CD4-positive, alpha-beta T cell (primary cell): ENCODE results near the gene ARHGAP15. TPM values are rescaled to one million over a fixed set of nuclear protein-coding genes. Genes with fewer than 3 reads are reported as not detected.

Source experiments
- ATAC-seq: fragments of 200-7000 bp; cut with Tn5 transposase; one replicate; pipeline ENCODE4 v1.10.0; 2022; ENCODE audit warnings: mild to moderate bottlenecking; ENCODE audit not compliant: poor library complexity
- CTCF ChIA-PET: fragments of 350-600 bp; sonication (Branson Sonifier 250); formaldehyde crosslinking; loops from one replicate; lab custom pipeline; 2021; ENCODE audit warnings: antibody characterized with exemption, inconsistent platforms; lab: Charles Lee
- POLR2A ChIA-PET: fragments of 350-600 bp; sonication (Branson Sonifier 250); formaldehyde crosslinking; loops from one replicate; lab custom pipeline; 2021; ENCODE audit warnings: antibody characterized with exemption, inconsistent platforms; lab: Charles Lee
- DNase-seq, 14 experiments: peaks; one replicate each; pipeline ENCODE4 v3.0.0-alpha.2; 2013 to 2020; ENCODE audit warnings: mixed read lengths in 2 of 14
- H3K27ac ChIP-seq, 2 donors: one replicate each; pipeline versions ENCODE4 v1.5.1 to v1.7.0; 2013; ENCODE audit warnings: low read length in 2 of 2, low read depth in 1 of 2, mild to moderate bottlenecking in 1 of 2
- H3K27me3 ChIP-seq, 2 experiments: 1 replicate in 1 of 2; 2 replicates in 1 of 2; pipeline versions ENCODE4 v1.6.1 to v1.7.0; 2013; ENCODE audit warnings: low read length in 2 of 2, control low read depth in 1 of 2, mild to moderate bottlenecking in 1 of 2, moderate library complexity in 1 of 2; ENCODE audit not compliant: insufficient read depth in 2 of 2, control insufficient read depth in 1 of 2
- H3K36me3 ChIP-seq: one replicate; pipeline ENCODE4 v1.6.1; 2013; ENCODE audit warnings: low read length, control low read depth; ENCODE audit not compliant: insufficient read depth
- H3K4me1 ChIP-seq: one replicate; pipeline ENCODE4 v1.6.1; 2013; ENCODE audit warnings: low read length, control low read depth; ENCODE audit not compliant: insufficient read depth
- H3K4me3 ChIP-seq: one replicate; pipeline ENCODE4 v1.5.1; 2013; ENCODE audit warnings: mild to moderate bottlenecking, low read length, moderate library complexity
- H3K9me3 ChIP-seq, 2 experiments: 1 replicate in 1 of 2; 2 replicates in 1 of 2; pipeline versions ENCODE4 v1.6.1 to v1.7.0; 2013; ENCODE audit warnings: low read length in 2 of 2, mild to moderate bottlenecking in 2 of 2, control low read depth in 1 of 2, moderate library complexity in 1 of 2; ENCODE audit not compliant: control insufficient read depth in 1 of 2, insufficient read depth in 1 of 2
- H3K27ac Mint-ChIP-seq: one replicate; pipeline ENCODE4 v1.8.0; 2020; ENCODE audit warnings: mixed read lengths
- H3K27me3 Mint-ChIP-seq: one replicate; pipeline ENCODE4 v1.8.0; 2021; ENCODE audit warnings: mixed read lengths
- H3K36me3 Mint-ChIP-seq: one replicate; pipeline ENCODE4 v1.8.0; 2021; ENCODE audit warnings: low read depth, mixed read lengths
- H3K4me1 Mint-ChIP-seq: one replicate; pipeline ENCODE4 v1.8.0; 2021; ENCODE audit warnings: low read depth, mixed read lengths
- H3K4me3 Mint-ChIP-seq: one replicate; pipeline ENCODE4 v1.8.0; 2020; ENCODE audit warnings: mild to moderate bottlenecking, mixed read lengths
- H3K9me3 Mint-ChIP-seq: one replicate; pipeline ENCODE4 v1.8.0; 2020; ENCODE audit warnings: mixed read lengths
- CTCF ChIP-seq: fragments of 200-600 bp; IDR thresholded peaks from one replicate; pipeline ENCODE4 v1.8.0; 2022; ENCODE audit warnings: antibody characterized with exemption, mild to moderate bottlenecking
- intact Hi-C, 2 experiments: fragments of 100-400 bp; cut with DNase I in 1 of 2; cut with micrococcal nuclease in 1 of 2; formaldehyde crosslinking; loops; one replicate each; pipeline versions ENCODE4 v1.15.1 to v1.9.0; 2023 to 2025; cut with DNase I, micrococcal nuclease
- total RNA-seq, 174 experiments: library from RNA in 2 of 174; stranded (reverse) in 2 of 174; gene quantifications; one replicate each; pipeline ENCODE4 v1.2.3 and lab custom pipeline; 2021 to 2026

ARHGAP15 gene
- total RNA-seq, 2 experiments from 2014 or later, result 158 to 165 TPM

GRCh38 chr2:143762176-143762928 lies 633.1 kb downstream of the ARHGAP15 start:
- Histone ChIP-seq H3K4me3 (no peak overlapping the region), H3K27ac (no peak overlapping the region), H3K4me1 (no peaks in the 10 kb centered on the region), H3K9me3 (no peaks in the 10 kb centered on the region), H3K36me3 (peaks cover 8% of the 10 kb centered on the region), H3K27me3 (no peaks in the 10 kb centered on the region)
- Mint-ChIP-seq H3K27me3 (no peaks in the 10 kb centered on the region), H3K4me1 (peaks cover 6% of the 10 kb centered on the region), H3K4me3 (no peak overlapping the region), H3K27ac (no peak overlapping the region), H3K36me3 (peaks cover 46% of the 10 kb centered on the region), H3K9me3 (no peaks in the 10 kb centered on the region)
- no peak for ATAC-seq
- TF ChIP-seq CTCF, result no peak
- ChIA-PET CTCF (no interaction called here), POLR2A (no interaction called here)
- DNase-seq, result no peak
- intact Hi-C loops, result no loop called here

GRCh38 chr2:143764261-143764660 lies 635.0 kb downstream of the ARHGAP15 start:
- peak overlapping the region; percentile 38 for H3K27ac Mint-ChIP-seq
- H3K4me1 Mint-ChIP-seq, result peaks cover 6% of the 10 kb centered on the region
- no peak for ATAC-seq
- Histone ChIP-seq H3K9me3 (no peaks in the 10 kb centered on the region), H3K27ac (no peak overlapping the region), H3K4me1 (no peaks in the 10 kb centered on the region), H3K4me3 (no peak overlapping the region), H3K27me3 (no peaks in the 10 kb centered on the region), H3K36me3 (peaks cover 20% of the 10 kb centered on the region)
- peaks cover 60% of the 10 kb centered on the region for H3K36me3 Mint-ChIP-seq
- DNase-seq, result no peak
- ChIA-PET POLR2A (no interaction called here), CTCF (no interaction called here)
- no peak overlapping the region for H3K4me3 Mint-ChIP-seq
- intact Hi-C loops, result no loop called here
- no peak for TF ChIP-seq CTCF
- H3K9me3 Mint-ChIP-seq, result no peaks in the 10 kb centered on the region
- no peaks in the 10 kb centered on the region for H3K27me3 Mint-ChIP-seq

GRCh38 chr2:143764706-143765105 lies 635.5 kb downstream of the ARHGAP15 start:
- Histone ChIP-seq H3K36me3 (peaks cover 20% of the 10 kb centered on the region), H3K9me3 (no peaks in the 10 kb centered on the region), H3K27ac (no peak overlapping the region), H3K4me3 (no peak overlapping the region), H3K4me1 (no peaks in the 10 kb centered on the region), H3K27me3 (no peaks in the 10 kb centered on the region)
- Mint-ChIP-seq H3K27me3 (no peaks in the 10 kb centered on the region), H3K27ac (peak overlapping the region; percentile 38), H3K9me3 (no peaks in the 10 kb centered on the region), H3K4me3 (no peak overlapping the region), H3K4me1 (peaks cover 6% of the 10 kb centered on the region), H3K36me3 (peaks cover 55% of the 10 kb centered on the region)
- DNase-seq (no peak), ATAC-seq (no peak)
- CTCF ChIA-PET, result no interaction called here
- intact Hi-C loops, result no loop called here
- TF ChIP-seq CTCF, result no peak
- POLR2A ChIA-PET, result no interaction called here
